Spinal cord (tissue), 10 donors: ENCODE measurements around the gene XRCC5. TPM values are rescaled to one million over a fixed set of nuclear protein-coding genes. Genes with fewer than 3 reads are reported as not detected.

Source experiments
- DNase-seq, 6 donors: peaks; one replicate each; pipeline versions ENCODE4 v3.0.0 to v3.0.0-alpha.2; 2013 to 2015; ENCODE audit warnings: low spot score in 6 of 6, low read depth in 4 of 6
- H3K27ac ChIP-seq: one replicate; pipeline ENCODE4 v1.5.1; 2013; ENCODE audit warnings: low read depth, low read length, control low read depth
- H3K27me3 ChIP-seq: one replicate; pipeline ENCODE4 v1.6.1; 2013; ENCODE audit warnings: low read length; ENCODE audit not compliant: control insufficient read depth, insufficient read depth
- H3K36me3 ChIP-seq: one replicate; pipeline ENCODE4 v1.6.1; 2013; ENCODE audit warnings: low read length; ENCODE audit not compliant: control insufficient read depth, insufficient read depth
- H3K4me1 ChIP-seq: one replicate; pipeline ENCODE4 v1.6.1; 2013; ENCODE audit warnings: low read length; ENCODE audit not compliant: control insufficient read depth, insufficient read depth
- H3K4me3 ChIP-seq: one replicate; pipeline ENCODE4 v1.5.1; 2013; ENCODE audit warnings: low read depth, low read length, control low read depth
- H3K9me3 ChIP-seq: one replicate; pipeline ENCODE4 v1.6.1; 2013; ENCODE audit warnings: low read length; ENCODE audit not compliant: control insufficient read depth, insufficient read depth
- WGBS: methylation state at CpG from one replicate; pipeline ENCODE4 v1.1.5; 2013; ENCODE audit warnings: missing lambda C conversion rate; ENCODE audit not compliant: insufficient coverage; 5-methylcytosine and 5-hydroxymethylcytosine counted together
- polyA plus RNA-seq, 2 donors: library from polyadenylated mRNA; unstranded; fragments of 120-200 nt; gene quantifications; one replicate each; pipeline ENCODE4 v1.2.1, GENCODE V29; 2013; ENCODE audit not compliant: insufficient read length in 2 of 2
- total RNA-seq, 2 donors: library from RNA; depleted of rRNA in 1 of 2; stranded (reverse); fragments of 120-200 nt in 1 of 2; fragments of >200 nt in 1 of 2; gene quantifications; one replicate each; pipeline versions ENCODE4 v1.2.3 to v1.2.4, GENCODE V29; 2013 to 2014
- donor health status: healthy.

The XRCC5 gene
- total and polyA plus RNA-seq, 4 donors: 144 to 256 (median 206) TPM

DNA sequence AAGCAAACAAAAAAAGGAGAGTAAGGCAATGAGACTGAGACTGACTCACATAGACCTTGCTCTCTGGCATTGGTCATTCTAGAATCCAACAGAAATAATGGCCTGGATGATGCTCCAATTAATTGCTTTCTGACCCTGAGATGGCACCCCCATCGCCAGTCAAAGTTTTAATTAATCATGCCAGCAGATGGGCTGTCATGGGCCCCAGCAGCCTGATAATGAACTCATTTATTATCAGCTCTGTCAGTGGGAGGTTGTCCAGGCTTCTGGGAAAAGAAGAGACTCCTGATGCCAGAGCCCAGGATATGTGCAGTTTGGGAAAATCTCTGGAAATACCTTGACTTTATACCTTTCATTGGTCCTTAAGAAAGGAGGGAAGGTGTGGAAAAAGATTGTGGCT is 115.2 kb downstream of the XRCC5 start:
- H3K27me3 ChIP-seq: no peaks in the 10 kb centered on the region
- no peaks in the 10 kb centered on the region for H3K4me1 ChIP-seq
- H3K36me3 ChIP-seq: peaks cover 8% of the 10 kb centered on the region
- WGBS: 75% methylated on average over 1 of the region's 1 CpG
- no peak overlapping the region for H3K4me3 ChIP-seq
- no peak overlapping the region for H3K27ac ChIP-seq
- DNase-seq: no peak
- no peaks in the 10 kb centered on the region for H3K9me3 ChIP-seq

DNA sequence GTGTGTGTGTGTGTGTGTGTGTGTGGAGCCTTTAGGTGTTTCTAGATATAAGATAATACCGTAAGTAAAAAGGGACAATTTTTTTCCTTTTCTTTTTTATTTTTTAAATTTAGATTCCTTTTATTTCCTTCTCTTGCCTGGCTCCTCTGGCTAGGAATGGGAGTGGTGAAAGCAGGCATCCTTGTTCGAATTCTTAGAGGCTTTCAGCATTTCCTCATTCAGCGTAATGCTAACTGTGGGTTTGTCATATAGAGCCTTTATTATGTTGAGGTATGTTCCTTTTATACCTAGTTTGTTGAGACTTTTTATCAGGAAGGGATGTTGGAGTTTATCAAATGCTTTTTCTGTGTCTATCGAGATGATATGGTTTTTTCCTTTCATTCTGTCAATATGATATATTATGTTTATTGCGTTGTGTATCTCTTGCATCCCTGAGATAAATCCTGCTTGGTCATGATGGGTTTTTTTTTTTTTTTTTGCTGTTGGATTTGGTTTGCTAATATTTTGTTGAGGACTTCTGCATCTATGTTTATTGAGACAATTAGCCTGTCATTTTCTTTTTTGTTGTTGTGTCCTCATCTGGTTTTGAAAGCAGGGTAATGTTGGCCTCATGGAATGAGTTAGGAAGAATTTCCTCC is 120.2 kb downstream of the XRCC5 start:
- DNase-seq: no peak
- Histone ChIP-seq H3K9me3 (peaks cover 7% of the 10 kb centered on the region), H3K4me3 (no peak overlapping the region), H3K36me3 (no peaks in the 10 kb centered on the region), H3K27ac (no peak overlapping the region), H3K27me3 (no peaks in the 10 kb centered on the region), H3K4me1 (no peaks in the 10 kb centered on the region)
- 82% methylated on average over 3 of the region's 5 CpGs for WGBS

DNA sequence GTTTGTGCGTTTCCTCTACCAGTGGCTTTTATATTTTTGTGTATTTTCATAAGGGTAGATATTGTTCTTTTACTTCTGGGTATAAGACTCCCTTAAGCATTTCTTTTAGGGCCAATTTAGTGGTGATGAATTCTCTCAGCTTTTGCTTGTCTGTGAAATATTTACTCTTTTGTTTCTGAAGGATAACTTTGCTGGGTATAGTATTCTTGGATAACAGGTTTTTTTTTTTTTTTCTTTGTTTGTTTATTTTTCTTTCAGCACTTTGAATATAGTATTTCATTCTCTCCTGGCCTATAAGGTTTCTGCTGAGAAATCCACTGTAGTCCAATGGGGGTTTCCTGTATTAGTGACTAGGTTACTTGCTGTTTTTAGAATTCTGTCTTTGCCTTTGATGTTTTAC is 122.7 kb downstream of the XRCC5 start:
- Histone ChIP-seq H3K27me3 (no peaks in the 10 kb centered on the region), H3K4me3 (no peak overlapping the region), H3K36me3 (no peaks in the 10 kb centered on the region), H3K27ac (no peak overlapping the region), H3K9me3 (peaks cover 7% of the 10 kb centered on the region), H3K4me1 (peaks cover 3% of the 10 kb centered on the region)
- no peak for DNase-seq
- WGBS: no CpG with 5 or more reads among the region's 1 CpG

DNA sequence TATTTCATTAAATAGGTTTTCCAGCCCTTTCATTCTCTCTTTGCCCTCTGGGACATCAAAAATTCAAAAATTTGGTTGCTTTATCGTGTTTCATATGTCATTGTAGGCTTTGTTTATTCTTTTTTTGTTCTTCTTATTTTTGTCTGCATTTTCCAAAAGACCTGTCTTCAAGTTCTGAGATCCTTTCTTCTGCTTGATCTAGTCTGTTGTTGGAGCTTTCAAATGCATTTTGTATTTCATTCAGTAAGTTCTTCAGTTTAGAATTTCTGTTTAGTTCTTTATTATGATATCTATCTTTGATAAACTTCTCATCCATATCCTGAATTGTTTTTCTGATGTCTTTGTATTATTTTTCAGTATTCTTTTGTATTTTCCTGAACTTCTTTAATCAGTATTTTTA is 123.6 kb downstream of the XRCC5 start:
- Histone ChIP-seq H3K4me3 (no peak overlapping the region), H3K4me1 (peaks cover 3% of the 10 kb centered on the region), H3K27me3 (no peaks in the 10 kb centered on the region), H3K27ac (no peak overlapping the region), H3K36me3 (no peaks in the 10 kb centered on the region), H3K9me3 (peaks cover 7% of the 10 kb centered on the region)
- DNase-seq: no peak
- WGBS: no CpG with 5 or more reads among the region's 1 CpG

DNA sequence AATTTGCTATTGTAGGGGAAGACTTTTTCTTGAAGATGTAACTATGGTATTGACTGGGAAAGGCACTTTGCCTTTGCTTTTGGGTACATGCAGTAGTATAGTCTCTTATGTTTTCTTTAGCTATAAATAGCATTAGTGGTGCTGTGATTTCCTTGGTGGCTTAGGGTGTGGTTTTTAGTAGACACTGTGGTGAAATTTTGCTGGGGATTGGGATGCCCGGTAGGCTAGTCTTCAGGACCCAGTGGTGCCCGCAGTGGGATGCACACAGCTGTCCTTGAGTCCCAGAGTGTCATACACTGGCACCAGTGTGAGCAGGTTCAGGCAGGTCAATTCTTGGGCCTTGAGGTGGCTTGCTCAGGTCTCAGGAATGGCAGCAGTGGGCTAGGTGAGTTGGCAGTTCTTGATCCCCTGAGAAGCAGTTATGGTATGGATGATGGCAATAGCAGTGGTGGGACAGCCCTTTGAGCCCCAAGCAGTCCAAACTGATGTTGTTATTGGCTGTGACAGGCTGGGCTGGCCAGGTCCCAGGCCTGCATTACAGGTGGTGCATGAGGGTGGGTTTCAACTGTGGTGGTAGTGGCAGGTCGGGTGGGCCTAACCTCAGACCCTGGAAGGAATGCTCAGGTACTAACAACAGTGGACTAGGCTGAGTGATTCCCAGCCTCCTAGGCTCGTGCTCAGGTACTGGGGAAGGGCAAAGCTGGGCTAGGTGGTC is 124.3 kb downstream of the XRCC5 start:
- peaks cover 7% of the 10 kb centered on the region for H3K9me3 ChIP-seq
- no peak overlapping the region for H3K27ac ChIP-seq
- no peaks in the 10 kb centered on the region for H3K36me3 ChIP-seq
- H3K4me1 ChIP-seq: peaks cover 3% of the 10 kb centered on the region
- 91% methylated on average over 4 of the region's 4 CpGs for WGBS
- no peaks in the 10 kb centered on the region for H3K27me3 ChIP-seq
- no peak overlapping the region for H3K4me3 ChIP-seq
- DNase-seq: no peak

DNA sequence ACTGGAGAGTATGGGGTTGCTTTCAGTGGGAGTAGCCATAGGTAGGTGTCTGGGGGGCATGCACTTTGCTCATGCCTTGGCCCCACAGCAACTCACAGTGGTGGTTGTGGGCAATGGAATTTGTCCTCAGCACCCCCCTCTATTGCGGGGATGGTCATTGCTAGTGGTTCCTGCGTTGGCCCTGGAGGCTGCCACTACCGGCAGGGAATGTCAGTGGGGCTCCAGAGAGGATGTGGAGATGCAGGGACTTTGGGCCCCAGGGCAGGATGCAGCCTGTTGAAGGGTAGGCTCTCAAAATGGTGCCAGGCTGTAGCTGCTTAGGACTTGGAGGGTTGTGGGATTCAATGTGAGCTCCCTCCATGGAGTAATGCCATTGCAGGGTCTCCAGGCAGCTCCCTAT is 125.0 kb downstream of the XRCC5 start:
- Histone ChIP-seq H3K36me3 (no peaks in the 10 kb centered on the region), H3K4me3 (no peak overlapping the region), H3K4me1 (peaks cover 3% of the 10 kb centered on the region), H3K27me3 (no peaks in the 10 kb centered on the region), H3K9me3 (peaks cover 7% of the 10 kb centered on the region), H3K27ac (no peak overlapping the region)
- 100% methylated on average over 3 of the region's 3 CpGs for WGBS
- DNase-seq: no peak

DNA sequence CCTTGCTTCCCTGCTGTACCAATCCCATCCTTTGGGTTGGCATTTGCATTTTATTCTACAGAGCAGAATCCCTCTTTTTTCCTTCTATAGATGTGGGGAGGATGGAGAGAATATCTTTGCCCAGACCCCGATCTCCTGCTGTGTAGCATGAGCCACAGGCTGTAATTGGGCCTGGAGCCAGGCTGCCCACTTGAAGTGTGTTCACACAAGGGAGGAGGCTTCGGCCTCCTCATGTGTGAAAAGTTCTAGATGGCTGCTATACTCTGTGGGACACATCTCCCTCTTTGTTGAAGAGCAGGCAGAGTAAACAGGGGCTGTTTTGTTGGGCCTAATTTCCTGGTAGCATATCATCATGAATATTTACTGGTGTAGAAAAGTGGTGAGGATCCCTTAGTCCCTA is 126.3 kb downstream of the XRCC5 start:
- Histone ChIP-seq H3K36me3 (no peaks in the 10 kb centered on the region), H3K4me3 (no peak overlapping the region), H3K27ac (no peak overlapping the region), H3K4me1 (peaks cover 3% of the 10 kb centered on the region), H3K9me3 (peaks cover 7% of the 10 kb centered on the region), H3K27me3 (no peaks in the 10 kb centered on the region)
- no peak for DNase-seq
- WGBS: 43% methylated on average over 2 of the region's 2 CpGs

DNA sequence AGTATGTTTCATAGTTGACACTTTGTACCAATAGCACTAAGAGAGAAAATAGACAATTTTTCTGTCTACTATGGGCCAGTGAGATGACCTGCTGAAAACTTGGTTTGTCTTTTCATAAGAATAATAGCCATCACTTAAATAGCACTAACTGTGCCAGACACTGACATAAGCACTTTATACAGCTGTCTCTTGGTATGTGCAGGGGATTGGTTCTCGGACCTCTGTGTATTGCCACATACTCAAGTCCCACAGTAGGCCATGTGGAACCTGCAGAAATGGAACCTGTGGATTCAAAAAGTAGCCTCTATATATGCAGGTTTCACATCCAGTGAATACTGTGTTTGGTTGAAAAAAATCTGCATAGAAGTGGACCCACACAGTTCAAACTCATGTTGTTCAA is 126.7 kb downstream of the XRCC5 start:
- Histone ChIP-seq H3K27ac (no peak overlapping the region), H3K4me3 (no peak overlapping the region), H3K4me1 (peaks cover 3% of the 10 kb centered on the region), H3K36me3 (no peaks in the 10 kb centered on the region), H3K27me3 (no peaks in the 10 kb centered on the region), H3K9me3 (peaks cover 7% of the 10 kb centered on the region)
- no CpG with 5 or more reads among the region's 1 CpG for WGBS
- no peak for DNase-seq

DNA sequence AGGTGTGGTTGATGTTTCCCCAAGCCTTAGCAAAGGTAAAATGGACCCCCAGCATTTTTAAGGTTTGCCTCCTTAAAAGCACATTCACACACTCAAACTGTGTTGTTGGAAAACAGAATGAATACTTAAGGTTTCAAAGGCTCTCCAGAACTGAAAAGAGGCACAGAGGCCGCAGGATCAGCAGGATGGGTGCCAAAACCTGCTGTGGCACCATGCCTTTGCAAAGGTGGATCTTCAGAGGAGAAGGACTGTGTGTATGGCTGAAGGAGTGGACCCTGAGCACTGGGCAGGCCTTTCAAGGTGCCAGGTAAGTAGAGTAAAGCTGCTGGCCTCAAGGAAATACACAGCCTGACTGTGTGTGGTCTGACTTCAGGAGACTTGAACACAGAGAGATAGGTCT is 127.3 kb downstream of the XRCC5 start:
- Histone ChIP-seq H3K36me3 (no peaks in the 10 kb centered on the region), H3K4me1 (peaks cover 3% of the 10 kb centered on the region), H3K9me3 (peaks cover 7% of the 10 kb centered on the region), H3K27me3 (no peaks in the 10 kb centered on the region), H3K27ac (no peak overlapping the region), H3K4me3 (no peak overlapping the region)
- DNase-seq: no peak
- 76% methylated on average over 1 of the region's 1 CpG for WGBS

DNA sequence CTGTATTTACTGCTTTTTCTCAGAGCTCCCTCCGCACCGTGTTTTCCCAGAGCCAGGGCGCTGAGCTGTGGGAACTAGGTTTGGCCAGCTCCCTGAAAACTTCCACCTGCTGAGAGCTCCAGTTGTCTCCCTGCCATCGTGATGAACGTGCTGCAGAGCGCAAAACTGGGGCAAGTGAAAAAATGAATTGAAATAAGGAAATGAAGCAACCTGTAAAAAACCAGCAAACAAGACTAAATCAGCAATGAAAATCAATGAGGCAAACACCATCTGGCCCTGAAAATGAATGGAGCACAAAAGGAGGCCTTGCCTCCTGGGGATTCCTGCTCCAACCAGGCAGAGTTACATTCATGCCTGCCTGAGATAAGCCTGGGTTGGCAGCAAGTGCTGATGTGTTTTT is 133.2 kb downstream of the XRCC5 start:
- H3K9me3 ChIP-seq: no peaks in the 10 kb centered on the region
- H3K4me3 ChIP-seq: no peak overlapping the region
- 20% methylated on average over 3 of the region's 6 CpGs for WGBS
- DNase-seq: peak; percentile 33 to 94 (median 50)
- H3K4me1 ChIP-seq: peaks cover 14% of the 10 kb centered on the region
- H3K36me3 ChIP-seq: no peaks in the 10 kb centered on the region
- no peaks in the 10 kb centered on the region for H3K27me3 ChIP-seq
- no peak overlapping the region for H3K27ac ChIP-seq
